ENCODE data around the gene WDR70. TPM values are rescaled to one million over a fixed set of nuclear protein-coding genes. Genes with fewer than 3 reads are reported as not detected.
"Not testable (repeated sequence)": the region's sequence is repeated elsewhere in the genome, so short reads cannot be mapped to it uniquely, and the experiment has no call there.

The WDR70 gene
- total RNA-seq, 1 donor from 2014 or later: 43.0 TPM

DNA sequence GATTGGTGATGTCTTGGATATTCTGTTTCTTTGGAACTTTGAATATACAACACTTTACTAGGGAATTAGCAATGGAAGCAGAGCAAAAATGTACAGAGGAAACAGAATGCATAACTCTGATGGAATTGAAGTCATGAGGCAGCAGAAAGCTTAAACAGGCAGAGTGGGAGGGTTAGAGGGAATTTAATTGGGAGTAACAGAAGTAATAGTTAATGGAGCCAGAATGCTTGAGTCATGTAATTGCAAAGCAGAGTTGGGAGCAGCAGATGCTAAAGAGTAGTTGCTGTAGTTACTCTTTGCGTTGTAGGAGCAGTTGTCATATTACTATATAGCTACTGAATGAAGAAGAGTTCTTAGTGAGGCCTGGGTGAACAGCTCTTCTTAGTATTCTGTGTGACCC is 90.3 kb downstream of the WDR70 start:
- not testable (repeated sequence) for DNase-seq (ENCODE audit: low spot score, unreplicated experiment); H3K4me3 Mint-ChIP-seq (ENCODE audit: low read depth); H3K4me1 Mint-ChIP-seq (ENCODE audit: low read depth); H3K27ac Mint-ChIP-seq; H3K27me3 Mint-ChIP-seq
- peaks cover 23% of the 10 kb centered on the region for H3K36me3 Mint-ChIP-seq (ENCODE audit: insufficient read depth)
- peaks cover 13% of the 10 kb centered on the region for H3K9me3 Mint-ChIP-seq (ENCODE audit: low read depth)

GRCh38 chr5:37471666-37472197 is 92.6 kb downstream of the WDR70 start:
- Mint-ChIP-seq H3K4me3 (ENCODE audit: low read depth) (no peak overlapping the region), H3K4me1 (ENCODE audit: low read depth) (no peaks in the 10 kb centered on the region), H3K36me3 (ENCODE audit: insufficient read depth) (peaks cover 24% of the 10 kb centered on the region), H3K9me3 (ENCODE audit: low read depth) (peaks cover 13% of the 10 kb centered on the region), H3K27me3 (no peaks in the 10 kb centered on the region), H3K27ac (no peak overlapping the region)
- TF ChIP-seq CTCF (IDR thresholded peaks at IDR 0.05; ENCODE audit: unreplicated experiment): no peak
- DNase-seq (ENCODE audit: low spot score, unreplicated experiment): no peak

DNA sequence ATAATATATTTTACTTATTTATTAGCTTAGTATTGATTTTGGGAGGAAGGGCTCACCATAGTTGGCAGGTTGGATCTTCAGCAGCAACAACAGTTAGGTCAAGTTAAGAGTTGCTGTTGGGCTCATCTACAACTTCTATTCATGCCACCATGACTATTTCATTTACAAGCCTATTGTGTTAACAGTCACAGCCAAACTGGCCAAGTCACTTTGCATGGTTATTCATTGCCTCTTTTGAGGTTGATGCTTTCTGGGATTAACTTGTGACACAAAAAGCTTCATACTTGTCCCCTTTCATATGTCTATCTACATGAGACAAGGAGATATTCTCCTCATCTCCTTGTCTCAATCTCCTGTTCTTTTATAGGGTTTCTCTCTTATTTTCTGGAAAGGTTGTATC is 98.3 kb downstream of the WDR70 start:
- H3K9me3 Mint-ChIP-seq (ENCODE audit: low read depth): peaks cover 26% of the 10 kb centered on the region
- DNase-seq (ENCODE audit: low spot score, unreplicated experiment): no peak

GRCh38 chr5:37478121-37478894 is 99.2 kb downstream of the WDR70 start:
- Mint-ChIP-seq H3K27me3 (no peaks in the 10 kb centered on the region), H3K27ac (no peak overlapping the region), H3K9me3 (ENCODE audit: low read depth) (peaks cover 29% of the 10 kb centered on the region), H3K4me3 (ENCODE audit: low read depth) (no peak overlapping the region), H3K4me1 (ENCODE audit: low read depth) (peaks cover 1% of the 10 kb centered on the region), H3K36me3 (ENCODE audit: insufficient read depth) (peaks cover 37% of the 10 kb centered on the region)
- DNase-seq (ENCODE audit: low spot score, unreplicated experiment): no peak
- TF ChIP-seq CTCF (IDR thresholded peaks at IDR 0.05; ENCODE audit: unreplicated experiment): no peak

More for the DNA sequence above, 98.3 kb downstream of the WDR70 start:
- H3K4me3 Mint-ChIP-seq (ENCODE audit: low read depth): no peak overlapping the region
- no peak for TF ChIP-seq CTCF (IDR thresholded peaks at IDR 0.05; ENCODE audit: unreplicated experiment)
- peaks cover 33% of the 10 kb centered on the region for H3K36me3 Mint-ChIP-seq (ENCODE audit: insufficient read depth)
- no peaks in the 10 kb centered on the region for H3K27me3 Mint-ChIP-seq
- peaks cover 1% of the 10 kb centered on the region for H3K4me1 Mint-ChIP-seq (ENCODE audit: low read depth)
- no peak overlapping the region for H3K27ac Mint-ChIP-seq

DNA sequence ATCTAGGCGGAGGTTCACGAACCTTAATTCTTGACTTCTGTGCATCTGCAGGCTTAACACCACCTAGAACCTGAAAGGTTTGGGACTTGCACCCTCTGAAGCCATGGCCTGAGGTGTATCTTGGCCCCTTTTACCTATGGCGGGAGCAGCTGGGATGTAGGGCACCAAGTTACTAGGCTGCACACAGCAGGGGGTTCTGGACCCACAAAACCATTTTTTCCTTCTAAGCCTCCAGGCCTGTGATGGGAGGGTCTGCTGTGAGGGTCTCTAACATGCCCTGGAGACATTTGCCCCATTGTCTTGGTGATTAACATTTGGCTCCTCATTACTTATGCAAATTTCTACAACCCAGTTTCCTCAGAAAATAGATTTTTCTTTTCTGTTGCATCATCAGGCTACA is 102.3 kb downstream of the WDR70 start:
- H3K9me3 Mint-ChIP-seq (ENCODE audit: low read depth): peaks cover 29% of the 10 kb centered on the region
- H3K4me3 Mint-ChIP-seq (ENCODE audit: low read depth); H3K4me1 Mint-ChIP-seq (ENCODE audit: low read depth); H3K27ac Mint-ChIP-seq; DNase-seq (ENCODE audit: low spot score, unreplicated experiment); H3K27me3 Mint-ChIP-seq: not testable (repeated sequence)
- H3K36me3 Mint-ChIP-seq (ENCODE audit: insufficient read depth): peaks cover 39% of the 10 kb centered on the region

- no peak for TF ChIP-seq CTCF (IDR thresholded peaks at IDR 0.05; ENCODE audit: unreplicated experiment)
- Mint-ChIP-seq H3K27me3 (no peaks in the 10 kb centered on the region), H3K4me3 (ENCODE audit: low read depth) (no peak overlapping the region), H3K9me3 (ENCODE audit: low read depth) (no peaks in the 10 kb centered on the region), H3K36me3 (ENCODE audit: insufficient read depth) (peaks cover 16% of the 10 kb centered on the region), H3K27ac (no peak overlapping the region), H3K4me1 (ENCODE audit: low read depth) (no peaks in the 10 kb centered on the region)
- DNase-seq (ENCODE audit: low spot score, unreplicated experiment): no peak
Observed at GRCh38 chr5:37490120-37490810, 111.1 kb downstream of the WDR70 start.
